GM21529 (cell line): ENCODE data around the gene PTPRZ1.

ENCODE experiments used
- ATAC-seq: cut with Tn5 transposase; IDR thresholded peaks from one replicate; pipeline ENCODE4 v1.9.1; 2021; ENCODE audit not compliant: unreplicated experiment

PTPRZ1 gene

DNA sequence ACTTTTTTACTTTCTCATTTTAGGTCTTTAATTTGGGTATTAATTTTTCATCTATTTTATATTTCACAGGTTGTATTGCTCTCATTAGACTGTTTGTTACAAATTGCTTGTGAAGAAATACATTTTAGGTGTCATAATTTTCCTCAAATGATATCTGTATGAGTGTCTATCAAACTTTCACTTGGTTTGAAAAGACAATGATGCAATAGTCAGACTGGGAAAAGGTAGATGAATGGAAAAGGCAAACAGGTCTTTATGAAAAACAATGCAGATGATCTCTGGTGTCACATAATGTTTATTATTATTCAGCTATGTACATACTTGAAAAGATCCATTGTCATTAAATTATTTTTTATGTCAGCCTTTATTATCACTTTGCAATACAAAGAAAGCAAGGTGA lies 80.2 kb downstream of the PTPRZ1 start:
- ATAC-seq = no peak

DNA sequence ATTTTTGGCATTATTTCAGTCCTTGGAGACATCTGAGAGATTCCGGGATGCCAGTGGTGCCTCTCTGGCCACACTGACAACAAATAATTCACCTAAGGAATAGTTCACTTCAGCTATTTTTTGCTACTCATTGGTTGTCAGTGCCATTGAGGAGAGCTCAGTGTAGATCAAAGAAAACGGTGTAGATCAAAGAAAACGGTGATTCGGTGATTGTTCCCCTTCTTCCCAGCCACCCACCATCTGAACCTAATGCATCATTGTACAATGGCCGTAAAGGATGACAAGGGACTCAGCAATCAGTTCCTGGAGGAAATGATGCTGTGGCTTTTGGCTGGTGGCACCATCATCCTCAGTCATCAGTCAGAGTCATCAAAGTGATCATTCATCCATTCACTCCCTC lies 80.6 kb downstream of the PTPRZ1 start:
- ATAC-seq = no peak

DNA sequence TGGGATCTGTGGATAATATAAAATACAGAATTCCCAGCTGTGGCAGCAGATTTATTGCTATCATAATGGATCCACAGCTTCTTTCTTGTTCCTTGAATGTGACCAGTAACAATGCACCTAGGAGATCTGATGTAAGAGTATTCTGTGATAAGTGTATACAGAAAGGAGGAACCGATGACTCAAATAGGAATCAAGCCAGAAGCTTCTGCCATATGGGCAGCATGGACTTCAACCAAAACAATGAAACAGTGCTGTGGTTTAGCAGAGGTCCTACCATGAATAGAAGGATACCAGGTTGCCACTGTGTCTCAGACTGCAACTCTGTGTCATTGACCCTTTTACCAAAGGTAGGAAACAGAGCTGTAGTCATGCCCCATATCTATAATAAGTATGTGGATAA lies 81.8 kb downstream of the PTPRZ1 start:
- no peak for ATAC-seq

DNA sequence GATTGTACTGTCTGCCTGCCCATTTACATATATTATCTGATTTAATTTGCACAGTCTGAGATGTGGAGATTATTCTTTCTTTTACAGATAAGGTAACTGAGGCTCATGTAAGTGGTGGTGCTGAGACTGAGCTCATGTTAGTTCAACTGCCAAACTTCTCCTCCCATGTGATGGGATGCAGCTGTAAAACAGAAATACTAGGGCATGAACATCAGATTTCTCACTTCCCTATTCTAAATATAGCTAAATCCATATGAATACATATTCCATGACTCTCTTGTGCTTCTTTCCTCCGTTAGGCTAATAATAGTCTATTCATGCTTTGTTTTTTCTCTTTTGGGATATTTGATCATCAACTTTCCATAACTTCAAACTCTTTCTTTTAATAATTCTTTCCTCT lies 84.7 kb downstream of the PTPRZ1 start:
- ATAC-seq = no peak

DNA sequence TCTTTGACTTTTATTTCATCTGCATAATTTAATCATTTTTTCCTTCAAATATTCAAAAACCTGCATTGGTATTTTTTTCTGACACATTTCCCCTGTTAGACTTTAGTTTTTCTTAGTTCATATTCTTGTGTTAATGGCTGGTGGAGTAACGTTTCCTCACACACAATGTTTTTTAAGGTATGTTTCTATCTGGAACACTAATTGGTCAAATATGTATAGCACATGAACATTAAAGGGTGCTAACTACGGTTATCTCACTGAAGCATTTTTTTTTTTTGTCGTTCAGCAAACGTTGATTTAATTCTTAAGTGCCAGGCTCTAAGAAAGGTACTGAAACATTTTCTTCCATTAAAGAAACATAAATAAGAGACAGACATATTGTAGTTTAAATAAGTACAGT lies 87.7 kb downstream of the PTPRZ1 start:
- no peak for ATAC-seq

DNA sequence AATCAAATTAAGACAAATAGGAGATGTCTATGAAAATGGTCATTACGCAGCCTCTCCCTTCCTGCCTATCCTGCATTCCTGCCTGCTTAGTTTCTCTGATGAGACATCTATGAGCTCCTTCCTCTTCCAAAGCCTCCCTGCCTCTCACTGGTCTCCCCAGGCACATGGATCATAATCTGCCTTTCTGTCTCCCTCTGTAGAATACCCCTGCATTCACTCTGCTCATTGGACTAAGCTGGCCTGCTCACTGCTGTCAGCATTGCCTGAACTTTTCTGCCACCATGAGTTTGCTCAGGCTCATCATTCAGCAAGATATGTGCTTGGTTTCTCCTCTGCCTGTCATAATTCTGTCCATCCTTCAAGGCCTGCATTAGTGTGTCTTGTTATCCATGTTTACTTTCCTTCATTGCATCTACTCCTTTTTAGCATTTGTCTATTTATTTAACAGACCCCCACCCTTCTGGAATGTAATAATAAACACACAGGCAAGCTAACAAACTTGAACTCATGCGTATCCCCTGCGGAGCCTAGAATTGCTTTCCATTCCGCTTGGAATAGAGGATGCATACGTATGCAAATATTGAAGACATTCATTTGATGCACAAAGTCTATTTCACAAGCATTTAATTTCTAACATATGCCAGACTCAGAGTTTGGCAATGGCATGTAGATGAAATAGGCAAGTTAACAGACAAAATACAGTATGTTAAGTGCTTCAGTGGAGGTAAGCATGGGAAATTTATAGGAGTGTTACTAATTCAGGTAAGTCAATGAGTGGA lies 88.3 kb downstream of the PTPRZ1 start:
- no peak for ATAC-seq

DNA sequence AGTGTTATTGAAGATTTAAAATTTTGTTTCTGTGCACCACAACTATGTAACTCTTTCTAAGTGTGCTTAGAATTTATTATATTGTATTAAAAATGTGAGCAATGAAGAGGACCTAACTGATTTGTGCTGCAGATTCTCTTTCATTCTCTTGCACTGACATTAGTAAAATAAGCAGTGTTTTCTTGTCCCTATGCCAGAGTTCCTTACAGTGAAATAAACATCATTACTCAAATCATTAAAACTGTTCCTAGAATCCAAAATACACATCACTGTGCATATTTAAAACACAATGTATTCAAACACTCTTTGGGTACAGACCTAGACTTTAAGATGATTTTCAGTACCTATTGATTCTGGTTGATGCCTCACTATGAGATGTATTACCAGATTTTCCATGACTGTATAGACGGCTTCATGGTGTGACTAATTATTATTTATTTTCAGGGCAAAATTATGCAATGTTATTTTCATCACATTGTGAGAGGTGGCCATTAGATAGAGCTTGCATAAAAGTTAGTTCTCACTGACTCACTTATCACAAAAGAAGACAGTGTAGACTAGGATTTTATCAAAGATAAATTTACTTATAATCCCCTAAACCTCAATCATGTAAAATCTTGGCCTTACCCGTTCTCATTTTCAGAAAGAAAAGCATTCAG lies 93.4 kb downstream of the PTPRZ1 start:
- ATAC-seq = no peak

DNA sequence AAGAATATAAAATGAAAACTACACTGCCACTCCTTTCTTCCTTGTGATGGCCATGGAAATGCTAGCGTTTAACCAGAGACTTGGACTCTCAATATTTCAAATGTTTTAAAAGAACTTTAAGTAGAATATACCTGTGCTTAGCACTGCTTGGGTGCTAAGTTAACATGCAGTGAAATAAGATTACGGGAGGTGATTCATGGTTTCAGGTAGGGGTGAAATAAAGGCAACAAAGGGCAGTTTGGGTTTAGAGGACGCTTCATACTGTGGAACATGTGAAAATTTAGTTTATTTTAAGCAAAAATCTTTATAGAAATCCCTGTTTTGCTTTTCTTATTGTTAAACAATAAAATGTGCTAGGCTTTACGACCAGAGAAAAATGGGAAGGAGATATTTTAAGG lies 94.0 kb downstream of the PTPRZ1 start:
- ATAC-seq = no peak

DNA sequence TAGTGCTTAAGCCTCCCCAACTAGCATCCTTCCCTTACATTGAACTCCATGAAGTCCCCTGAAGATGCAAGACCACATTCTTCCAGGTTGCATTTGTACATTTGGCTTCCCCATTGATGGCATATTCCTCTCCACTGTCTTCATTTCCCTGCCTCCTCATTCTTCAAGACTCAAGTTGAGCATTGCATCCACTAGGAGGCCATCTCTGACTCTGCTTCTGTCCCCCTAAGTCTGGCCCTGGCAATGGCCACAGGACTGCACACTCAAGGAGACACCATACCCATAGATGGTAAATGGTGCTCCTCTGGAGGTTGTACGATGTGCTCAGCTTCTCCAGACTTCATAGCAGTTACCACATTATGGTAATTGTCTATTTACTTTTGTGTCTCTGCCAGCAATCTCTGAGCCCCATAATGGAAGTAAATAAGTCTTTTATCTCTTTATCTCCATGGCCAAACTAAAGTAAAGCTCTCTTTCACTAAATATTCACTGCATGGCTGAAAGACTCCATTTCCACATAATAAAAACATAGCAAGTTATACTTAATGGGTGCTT lies 112.6 kb downstream of the PTPRZ1 start:
- no peak for ATAC-seq

DNA sequence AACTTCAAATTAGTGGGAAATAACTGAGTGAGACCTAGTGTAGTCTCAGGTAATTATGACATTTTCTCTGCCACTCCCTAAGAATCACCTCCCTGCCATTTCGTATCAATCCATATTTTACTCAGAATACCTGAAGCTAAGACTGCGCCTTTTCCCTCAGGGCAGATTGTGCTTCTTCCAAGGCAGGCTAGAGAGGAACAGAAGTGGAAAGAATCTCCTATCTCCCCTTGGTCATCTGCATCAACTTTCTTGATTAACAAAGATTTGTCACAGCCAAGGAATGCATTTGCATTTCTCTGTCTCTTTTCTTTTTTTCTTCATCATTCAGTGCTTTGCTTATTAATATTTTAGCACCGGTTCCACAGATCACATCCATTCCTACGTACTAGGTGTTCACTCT lies 119.1 kb downstream of the PTPRZ1 start:
- ATAC-seq = no peak

DNA sequence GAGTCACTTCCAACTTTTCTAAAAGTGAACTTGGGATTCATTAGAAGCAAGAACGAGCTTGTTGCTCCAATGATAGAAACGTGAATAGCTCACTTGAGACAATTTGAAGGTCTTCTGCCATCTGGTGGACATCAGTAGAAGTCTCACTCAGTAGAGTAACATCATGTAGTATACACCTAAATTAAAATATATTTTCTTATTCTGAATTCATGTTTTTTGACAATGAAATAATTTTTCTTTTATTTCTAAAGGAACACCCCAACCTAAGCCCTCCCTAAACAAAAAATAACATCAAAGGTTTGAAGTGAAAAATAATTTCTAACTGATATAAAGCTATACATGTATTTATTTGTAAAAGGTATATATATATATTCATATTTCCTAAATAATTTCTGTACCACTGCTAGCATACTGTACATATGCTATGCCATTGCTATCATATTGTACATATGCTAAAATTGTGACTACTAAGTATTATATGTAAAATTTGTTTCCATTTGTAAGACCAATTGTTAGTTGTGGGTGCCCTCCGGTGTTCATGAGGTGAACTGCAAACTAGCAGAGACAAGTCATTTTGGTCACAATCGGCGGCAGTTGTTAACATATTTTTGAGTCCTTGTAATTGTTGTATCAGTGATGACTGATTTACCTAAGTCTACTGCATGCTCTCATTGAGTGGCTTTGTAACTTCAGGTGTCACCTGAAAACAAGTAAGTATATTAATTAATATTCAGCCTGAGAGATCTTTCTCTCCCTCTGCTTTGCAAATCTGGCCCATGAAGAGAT lies 121.9 kb downstream of the PTPRZ1 start:
- peak; percentile 98 for ATAC-seq

DNA sequence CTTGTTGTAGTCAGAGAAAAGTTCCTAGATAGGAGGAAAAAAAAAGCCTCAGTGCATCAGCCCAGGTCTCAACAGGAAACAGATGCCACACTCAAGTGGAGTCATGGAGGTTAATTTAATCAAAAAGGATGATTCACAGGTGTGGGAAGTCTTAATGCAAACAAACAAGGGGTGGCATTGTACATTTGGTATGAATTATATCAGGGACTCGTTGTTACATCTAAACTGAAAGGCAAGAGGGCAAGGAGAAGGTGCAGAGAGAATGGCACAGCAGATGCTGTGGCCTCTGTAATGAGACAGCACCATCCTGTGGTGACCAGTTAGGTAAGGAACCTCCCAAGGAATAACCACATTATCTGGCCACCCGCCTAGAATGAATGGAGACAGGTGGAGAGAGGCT lies 133.7 kb downstream of the PTPRZ1 start:
- ATAC-seq = no peak

DNA sequence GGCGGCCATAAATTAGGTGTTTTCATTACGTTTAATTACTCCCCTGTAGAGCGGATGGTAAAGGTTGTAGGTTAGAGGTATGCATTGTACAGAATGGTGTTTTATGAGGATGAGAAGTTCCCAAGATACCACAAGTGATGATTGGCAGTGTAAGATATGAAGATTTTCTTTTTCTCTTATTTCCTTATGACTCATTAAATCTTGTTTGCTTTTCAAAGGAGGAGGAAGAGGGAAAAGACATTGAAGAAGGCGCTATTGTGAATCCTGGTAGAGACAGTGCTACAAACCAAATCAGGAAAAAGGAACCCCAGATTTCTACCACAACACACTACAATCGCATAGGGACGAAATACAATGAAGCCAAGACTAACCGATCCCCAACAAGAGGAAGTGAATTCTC lies 137.2 kb downstream of the PTPRZ1 start:
- no peak for ATAC-seq

DNA sequence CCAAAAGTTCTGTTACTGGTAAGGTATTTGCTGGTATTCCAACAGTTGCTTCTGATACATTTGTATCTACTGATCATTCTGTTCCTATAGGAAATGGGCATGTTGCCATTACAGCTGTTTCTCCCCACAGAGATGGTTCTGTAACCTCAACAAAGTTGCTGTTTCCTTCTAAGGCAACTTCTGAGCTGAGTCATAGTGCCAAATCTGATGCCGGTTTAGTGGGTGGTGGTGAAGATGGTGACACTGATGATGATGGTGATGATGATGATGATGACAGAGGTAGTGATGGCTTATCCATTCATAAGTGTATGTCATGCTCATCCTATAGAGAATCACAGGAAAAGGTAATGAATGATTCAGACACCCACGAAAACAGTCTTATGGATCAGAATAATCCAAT lies 140.1 kb downstream of the PTPRZ1 start:
- ATAC-seq = peak; percentile 53

DNA sequence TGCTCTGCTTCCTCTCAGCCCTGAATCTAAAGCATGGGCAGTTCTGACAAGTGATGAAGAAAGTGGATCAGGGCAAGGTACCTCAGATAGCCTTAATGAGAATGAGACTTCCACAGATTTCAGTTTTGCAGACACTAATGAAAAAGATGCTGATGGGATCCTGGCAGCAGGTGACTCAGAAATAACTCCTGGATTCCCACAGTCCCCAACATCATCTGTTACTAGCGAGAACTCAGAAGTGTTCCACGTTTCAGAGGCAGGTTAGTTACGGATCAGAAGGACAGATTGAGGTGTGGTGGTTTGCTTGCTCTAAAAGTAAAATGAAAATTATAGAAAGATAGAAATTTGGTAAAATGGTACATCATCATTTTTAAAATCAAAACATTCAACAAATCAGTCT lies 140.7 kb downstream of the PTPRZ1 start:
- no peak for ATAC-seq

DNA sequence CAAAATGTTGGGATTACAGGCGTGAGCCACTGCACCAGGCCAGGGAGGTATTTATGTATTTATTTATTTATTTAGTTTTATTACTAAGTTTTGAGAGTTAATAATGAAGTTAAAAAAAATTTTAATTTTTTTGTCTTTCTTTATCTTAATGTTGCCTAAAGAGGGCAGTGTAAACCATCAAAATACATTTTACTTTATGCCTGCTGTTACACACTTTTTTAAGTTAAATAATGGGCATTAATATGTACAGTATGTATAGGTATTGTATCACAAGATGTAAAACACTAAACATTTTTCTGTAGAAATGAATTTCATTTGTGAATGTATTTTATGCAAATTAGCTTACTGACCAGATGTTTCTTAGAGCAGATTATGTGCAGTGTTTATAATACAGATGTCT lies 141.7 kb downstream of the PTPRZ1 start:
- ATAC-seq = no peak

DNA sequence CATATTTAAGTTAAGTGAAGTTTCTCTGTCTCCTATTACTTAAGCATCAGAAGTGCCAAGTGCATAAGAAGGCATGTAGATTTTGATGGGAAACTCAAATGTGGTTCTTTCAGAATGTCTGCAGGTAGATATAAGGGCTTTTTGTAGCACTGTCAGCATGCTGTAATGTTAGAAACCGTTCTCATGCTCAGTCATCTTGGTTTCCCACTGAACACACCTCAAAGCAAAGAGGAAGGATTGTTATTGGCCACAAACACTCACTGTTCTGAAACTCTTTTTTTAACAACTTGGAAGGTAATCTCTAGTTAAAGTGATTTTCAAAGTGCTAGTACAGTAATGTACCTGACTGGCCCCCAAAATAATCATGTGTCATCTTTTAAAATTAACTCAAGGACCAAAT lies 145.1 kb downstream of the PTPRZ1 start:
- no peak for ATAC-seq

DNA sequence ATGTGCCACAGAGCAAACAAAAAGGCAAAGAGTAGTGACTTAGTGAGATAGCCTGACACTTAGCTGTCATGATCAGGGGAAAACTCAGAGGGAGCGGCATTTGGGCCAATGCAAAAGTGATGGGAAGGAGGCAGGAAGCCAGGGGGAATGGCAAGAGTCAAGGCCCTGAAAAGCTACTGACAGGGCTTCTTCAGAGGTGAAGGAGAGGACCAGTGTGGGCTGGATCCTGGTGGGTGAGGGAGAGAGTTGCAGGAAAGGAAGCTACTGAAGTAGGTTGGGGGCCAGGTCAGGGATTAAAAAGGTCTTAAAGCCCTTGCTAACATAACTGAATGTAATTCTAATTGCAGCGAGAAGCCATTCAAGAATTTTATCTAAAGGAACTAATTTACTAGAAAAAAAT lies 154.1 kb downstream of the PTPRZ1 start:
- ATAC-seq = no peak

DNA sequence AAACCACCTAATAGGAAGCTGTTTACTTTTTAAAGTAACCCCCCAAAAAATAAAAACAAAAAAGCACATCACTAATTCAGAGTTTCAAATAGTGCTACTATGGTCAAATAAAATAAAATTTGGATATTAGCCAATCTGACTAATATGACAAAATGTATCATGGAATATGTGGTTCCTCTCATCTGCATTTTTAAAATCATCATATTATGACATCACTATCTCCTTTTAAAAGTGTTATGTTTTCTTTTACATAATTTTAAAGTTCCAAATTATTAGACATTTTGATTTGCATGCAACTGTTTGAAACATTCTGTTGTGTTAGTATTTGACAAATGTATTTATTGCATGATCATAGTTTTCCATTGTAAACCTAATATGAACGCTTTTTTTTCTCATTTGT lies 160.7 kb downstream of the PTPRZ1 start:
- no peak for ATAC-seq

DNA sequence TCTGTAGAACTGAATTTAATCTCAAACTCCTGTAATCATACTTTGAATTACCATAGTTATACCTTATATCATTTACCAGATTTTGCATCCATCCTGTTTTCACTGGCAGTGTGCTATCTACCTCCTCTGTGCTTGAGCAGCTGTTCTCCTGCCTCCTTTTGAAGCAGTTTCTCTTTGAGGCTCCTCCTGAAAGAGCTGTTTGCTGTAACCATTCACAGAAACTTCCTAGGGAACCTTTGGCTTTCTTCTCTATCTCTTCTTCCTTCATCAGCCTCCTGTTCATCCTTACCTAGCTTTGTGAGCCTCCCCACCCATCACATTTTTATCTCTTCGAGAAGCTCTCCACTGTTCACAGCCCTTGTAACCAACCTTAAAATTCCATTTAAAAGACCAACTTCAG lies 162.9 kb downstream of the PTPRZ1 start:
- ATAC-seq = no peak

DNA sequence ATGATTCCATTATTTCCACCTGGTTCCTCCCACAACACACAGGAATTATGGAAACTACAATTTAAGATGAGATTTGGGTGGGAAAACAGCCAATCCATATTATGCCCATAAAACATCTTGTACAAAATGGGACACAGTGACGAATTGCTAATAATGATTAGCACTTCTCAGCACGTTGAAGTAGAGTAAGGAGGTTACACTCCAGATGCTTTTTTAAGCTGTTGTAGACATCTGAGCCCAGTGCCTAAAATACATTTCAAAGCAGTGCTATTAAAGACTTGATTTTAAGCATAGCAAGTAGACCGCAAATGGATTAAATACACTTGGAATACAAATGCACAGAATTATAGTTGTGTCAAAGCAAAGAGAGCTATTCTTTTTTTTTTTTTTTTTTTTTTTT lies 165.2 kb downstream of the PTPRZ1 start:
- no peak for ATAC-seq

DNA sequence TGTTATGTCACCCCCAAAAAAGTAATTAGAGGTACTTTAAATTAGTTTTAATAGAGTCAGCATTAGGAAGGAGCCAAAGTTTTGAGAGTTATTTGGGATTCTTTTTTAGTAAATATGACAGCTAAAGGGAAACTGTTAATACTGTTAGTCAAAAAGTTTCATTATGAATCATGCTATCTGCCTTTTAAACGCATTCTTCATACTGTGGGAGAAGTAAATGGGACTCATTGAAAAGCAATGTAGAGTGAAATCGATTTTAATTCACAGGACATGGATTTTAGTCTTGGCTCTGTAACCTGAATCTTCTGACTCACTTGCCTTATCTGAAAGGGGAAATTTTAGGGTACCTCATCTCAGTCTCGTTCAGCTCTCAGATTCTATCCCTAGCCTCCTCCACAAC lies 165.9 kb downstream of the PTPRZ1 start:
- no peak for ATAC-seq
